H9 (cell line): ENCODE results near the gene ADAM8. TPM values are rescaled to one million over a fixed set of nuclear protein-coding genes. Genes with fewer than 3 reads are reported as not detected.

Experiments
- DNase-seq: peaks from one replicate; pipeline ENCODE4 v3.0.0-alpha.2; 2017
- H2AFZ ChIP-seq: one replicate; pipeline ENCODE4 v1.6.1; 2013; ENCODE audit warnings: mild to moderate bottlenecking, low read length, control low read depth, moderate library complexity
- H2AK5ac ChIP-seq: 2 replicates; pipeline ENCODE4 v1.6.1; 2013; ENCODE audit warnings: low read length, control low read depth, mixed read lengths; ENCODE audit not compliant: insufficient read length
- H2BK120ac ChIP-seq: one replicate; pipeline ENCODE4 v1.6.1; 2013; ENCODE audit warnings: low read depth, mild to moderate bottlenecking, low read length, control low read depth, inconsistent platforms; ENCODE audit not compliant: poor library complexity, severe bottlenecking
- H2BK12ac ChIP-seq: 2 replicates; pipeline ENCODE4 v1.6.1; 2013; ENCODE audit warnings: low read length, control low read depth, mixed read lengths, low read depth; ENCODE audit not compliant: insufficient read length
- H2BK15ac ChIP-seq: 2 replicates; pipeline ENCODE4 v1.6.1; 2013; ENCODE audit warnings: low read depth, low read length, control low read depth
- H2BK20ac ChIP-seq: one replicate; pipeline ENCODE4 v1.6.1; 2013; ENCODE audit warnings: low read depth, mild to moderate bottlenecking, low read length, control low read depth, inconsistent platforms; ENCODE audit not compliant: poor library complexity, severe bottlenecking
- H2BK5ac ChIP-seq: 2 replicates; pipeline ENCODE4 v1.6.1; 2013; ENCODE audit warnings: low read length, control low read depth, mixed read lengths; ENCODE audit not compliant: insufficient read length
- H3K14ac ChIP-seq: 2 replicates; pipeline ENCODE4 v1.6.1; 2013; ENCODE audit warnings: low read length, control low read depth; ENCODE audit not compliant: insufficient read depth
- H3K18ac ChIP-seq: 2 replicates; pipeline ENCODE4 v1.6.1; 2013; ENCODE audit warnings: low read depth, mild to moderate bottlenecking, mixed read lengths, low read length, control low read depth; ENCODE audit not compliant: insufficient read length
- H3K23ac ChIP-seq: 2 replicates; pipeline ENCODE4 v1.6.1; 2013; ENCODE audit warnings: low read length, control low read depth, mixed read lengths, low read depth; ENCODE audit not compliant: insufficient read length
- H3K23me2 ChIP-seq: 2 replicates; pipeline ENCODE4 v1.6.1; 2013; ENCODE audit warnings: low read depth, mild to moderate bottlenecking, mixed read lengths, low read length, control low read depth; ENCODE audit not compliant: insufficient read length, poor library complexity, severe bottlenecking
- H3K27ac ChIP-seq: 2 replicates; pipeline ENCODE4 v1.5.1; 2013; ENCODE audit warnings: low read length, control low read depth, mixed read lengths, low read depth; ENCODE audit not compliant: insufficient read length
- H3K27me3 ChIP-seq: 2 replicates; pipeline ENCODE4 v1.6.1; 2013; ENCODE audit warnings: low read length, control low read depth, inconsistent platforms; ENCODE audit not compliant: insufficient read depth
- H3K4ac ChIP-seq: 2 replicates; pipeline ENCODE4 v1.6.1; 2013; ENCODE audit warnings: low read depth, mild to moderate bottlenecking, control low read depth, inconsistent platforms, low read length, moderate library complexity
- H3K4me1 ChIP-seq: 2 replicates; pipeline ENCODE4 v1.6.1; 2013; ENCODE audit warnings: low read length, control low read depth, inconsistent platforms; ENCODE audit not compliant: insufficient read depth
- H3K4me2 ChIP-seq: 2 replicates; pipeline ENCODE4 v1.6.1; 2013; ENCODE audit warnings: low read length, control low read depth, mixed read lengths; ENCODE audit not compliant: insufficient read length, insufficient read depth
- H3K56ac ChIP-seq: 2 replicates; pipeline ENCODE4 v1.6.1; 2013; ENCODE audit warnings: low read depth, mild to moderate bottlenecking, mixed read lengths, low read length, control low read depth; ENCODE audit not compliant: insufficient read length
- H3K79me1 ChIP-seq: 2 replicates; pipeline ENCODE4 v1.6.1; 2013; ENCODE audit warnings: low read depth, mild to moderate bottlenecking, moderate library complexity, low read length, control low read depth, inconsistent platforms; ENCODE audit not compliant: insufficient read depth, poor library complexity, severe bottlenecking
- H3K79me2 ChIP-seq: 2 replicates; pipeline ENCODE4 v1.6.1; 2013; ENCODE audit warnings: low read length, control low read depth, inconsistent platforms; ENCODE audit not compliant: insufficient read depth
- H3K9ac ChIP-seq: 2 replicates; pipeline ENCODE4 v1.6.1; 2013; ENCODE audit warnings: low read length, control low read depth, mixed read lengths; ENCODE audit not compliant: insufficient read length; ENCODE audit errors: extremely low read depth
- H3K9me3 ChIP-seq: one replicate; pipeline ENCODE4 v1.6.1; 2013; ENCODE audit warnings: low read depth, low read length, inconsistent platforms; ENCODE audit not compliant: control insufficient read depth
- H3T11ph ChIP-seq: one replicate; pipeline ENCODE4 v1.6.1; 2013; ENCODE audit warnings: mild to moderate bottlenecking, low read length, control low read depth, inconsistent platforms
- H4K20me1 ChIP-seq: one replicate; pipeline ENCODE4 v1.6.1; 2013; ENCODE audit not compliant: control insufficient read depth, insufficient read length, insufficient read depth
- H4K5ac ChIP-seq: 2 replicates; pipeline ENCODE4 v1.6.1; 2013; ENCODE audit warnings: low read depth, mild to moderate bottlenecking, mixed read lengths, low read length, control low read depth; ENCODE audit not compliant: insufficient read length
- H4K8ac ChIP-seq: replicated peaks from 2 replicates; pipeline ENCODE4 v1.6.1; 2013; ENCODE audit warnings: low read length, control low read depth, mixed read lengths, low read depth; ENCODE audit not compliant: insufficient read length
- H4K91ac ChIP-seq: 2 replicates; pipeline ENCODE4 v1.6.1; 2013; ENCODE audit warnings: low read depth, mild to moderate bottlenecking, moderate library complexity, mixed read lengths, low read length, control low read depth; ENCODE audit not compliant: insufficient read length
- H3K27ac Mint-ChIP-seq, 3 experiments: 2 replicates in 2 of 3; 3 replicates in 1 of 3; pipeline ENCODE4 v1.8.0; 2020 to 2021; ENCODE audit warnings: mixed read lengths in 3 of 3, mild to moderate bottlenecking in 1 of 3, moderate library complexity in 1 of 3
- H3K27me3 Mint-ChIP-seq: 2 replicates; pipeline ENCODE4 v1.8.0; 2021; ENCODE audit warnings: low read depth, mild to moderate bottlenecking, moderate library complexity, mixed read lengths
- H3K36me3 Mint-ChIP-seq, 3 experiments: 2 replicates in 2 of 3; 3 replicates in 1 of 3; pipeline ENCODE4 v1.8.0; 2020 to 2021; ENCODE audit warnings: low read depth in 3 of 3, mixed read lengths in 3 of 3; ENCODE audit not compliant: insufficient read depth in 1 of 3
- H3K4me1 Mint-ChIP-seq, 2 experiments: 2 replicates each; pipeline ENCODE4 v1.8.0; 2020; ENCODE audit warnings: mixed read lengths in 2 of 2
- H3K4me3 Mint-ChIP-seq, 2 experiments: 2 replicates in 1 of 2; 3 replicates in 1 of 2; pipeline ENCODE4 v1.8.0; 2020 to 2021; ENCODE audit warnings: mild to moderate bottlenecking in 2 of 2, mixed read lengths in 2 of 2, moderate library complexity in 1 of 2
- H3K9me3 Mint-ChIP-seq, 2 experiments: 2 replicates in 1 of 2; 3 replicates in 1 of 2; pipeline ENCODE4 v1.8.0; 2020; ENCODE audit warnings: mild to moderate bottlenecking in 2 of 2, mixed read lengths in 2 of 2, moderate library complexity in 1 of 2
- WGBS: extraction: QIAGEN DNeasy Blood & Tissue Kit; methylation state at CpG from one replicate; pipeline ENCODE4 v1.1.7; 2013; ENCODE audit warnings: missing lambda C conversion rate, low lambda C conversion rate, mixed read lengths; ENCODE audit not compliant: insufficient read length; ENCODE audit errors: extremely low coverage; 5-methylcytosine and 5-hydroxymethylcytosine counted together
- total RNA-seq: library from RNA; stranded (reverse); gene quantifications from 2 replicates; pipeline ENCODE4 v1.2.1, GENCODE V29; 2021
- TF ChIP-seq, protein P1 (sequence below): fragments of 200-600 bp; sonication (generic); conservative IDR thresholded peaks from 3 replicates; pipeline ENCODE4 v1.8.0; 2021; ENCODE audit warnings: antibody characterized with exemption, mild to moderate bottlenecking

The ADAM8 gene
- total RNA-seq, 1 experiment from 2014 or later: 5.4 TPM

DNA sequence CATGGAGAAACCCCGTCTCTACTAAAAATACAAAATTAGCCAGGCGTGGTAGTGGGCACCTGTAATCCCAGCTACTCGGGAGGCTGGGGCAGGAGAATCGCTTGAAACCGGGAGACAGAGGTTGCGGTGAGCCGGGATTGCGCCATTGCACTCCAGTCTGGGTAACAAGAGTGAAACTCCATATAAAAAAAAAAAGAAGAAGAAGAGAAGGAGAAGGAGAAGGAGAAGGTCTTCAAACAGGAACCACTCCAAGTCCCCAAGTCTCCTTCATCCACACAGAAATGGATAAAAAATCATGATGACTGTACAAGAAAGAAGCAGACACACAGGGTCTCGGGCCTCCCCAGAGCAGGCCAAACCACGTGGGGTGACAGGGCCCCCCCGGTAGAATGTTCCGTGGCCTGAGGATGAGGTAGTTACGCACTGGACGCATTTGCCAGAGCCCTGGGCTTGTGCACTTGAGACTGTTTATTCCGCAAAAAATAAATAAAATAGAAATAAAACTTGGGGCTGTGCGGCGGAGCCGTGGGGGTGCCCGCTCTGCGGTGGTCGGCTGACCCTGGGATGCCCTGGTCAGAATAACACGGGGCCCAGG, 23.2 kb downstream of the ADAM8 start:
- H3K9ac ChIP-seq: no peak overlapping the region
- no peak overlapping the region for H2BK5ac ChIP-seq
- H2AFZ ChIP-seq: no peak overlapping the region
- H3K23me2 ChIP-seq: no peaks in the 10 kb centered on the region
- no peak overlapping the region for H3K4ac ChIP-seq
- no peaks in the 10 kb centered on the region for H3K79me1 ChIP-seq
- Mint-ChIP-seq H3K27me3 (peaks cover 6% of the 10 kb centered on the region), H3K27ac (peak overlapping the region in 1 of 3 experiments; percentile 40; a peak in 1 of 7 replicates), H3K36me3 (no peaks in the 10 kb centered on the region), H3K4me3 (no peak overlapping the region), H3K4me1 (peaks cover 8 to 21% of the 10 kb centered on the region in 2 experiments), H3K9me3 (no peaks in the 10 kb centered on the region; a peak in 2 of 5 replicates)
- no peak overlapping the region for H3K56ac ChIP-seq
- H3K18ac ChIP-seq: no peak overlapping the region
- H3T11ph ChIP-seq: no peak overlapping the region
- H3K79me2 ChIP-seq: no peaks in the 10 kb centered on the region
- no peaks in the 10 kb centered on the region for H3K27me3 ChIP-seq
- no peak overlapping the region for H4K91ac ChIP-seq
- no peaks in the 10 kb centered on the region for H4K20me1 ChIP-seq
- H3K23ac ChIP-seq: no peak overlapping the region
- no peak overlapping the region for H3K14ac ChIP-seq
- no peak overlapping the region for H2BK120ac ChIP-seq
- TF ChIP-seq, protein P1, sequence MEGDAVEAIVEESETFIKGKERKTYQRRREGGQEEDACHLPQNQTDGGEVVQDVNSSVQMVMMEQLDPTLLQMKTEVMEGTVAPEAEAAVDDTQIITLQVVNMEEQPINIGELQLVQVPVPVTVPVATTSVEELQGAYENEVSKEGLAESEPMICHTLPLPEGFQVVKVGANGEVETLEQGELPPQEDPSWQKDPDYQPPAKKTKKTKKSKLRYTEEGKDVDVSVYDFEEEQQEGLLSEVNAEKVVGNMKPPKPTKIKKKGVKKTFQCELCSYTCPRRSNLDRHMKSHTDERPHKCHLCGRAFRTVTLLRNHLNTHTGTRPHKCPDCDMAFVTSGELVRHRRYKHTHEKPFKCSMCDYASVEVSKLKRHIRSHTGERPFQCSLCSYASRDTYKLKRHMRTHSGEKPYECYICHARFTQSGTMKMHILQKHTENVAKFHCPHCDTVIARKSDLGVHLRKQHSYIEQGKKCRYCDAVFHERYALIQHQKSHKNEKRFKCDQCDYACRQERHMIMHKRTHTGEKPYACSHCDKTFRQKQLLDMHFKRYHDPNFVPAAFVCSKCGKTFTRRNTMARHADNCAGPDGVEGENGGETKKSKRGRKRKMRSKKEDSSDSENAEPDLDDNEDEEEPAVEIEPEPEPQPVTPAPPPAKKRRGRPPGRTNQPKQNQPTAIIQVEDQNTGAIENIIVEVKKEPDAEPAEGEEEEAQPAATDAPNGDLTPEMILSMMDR: no peak
- no peaks in the 10 kb centered on the region for H3K4me1 ChIP-seq
- no peak overlapping the region for H2BK15ac ChIP-seq
- no peak overlapping the region for H2BK12ac ChIP-seq
- H4K8ac ChIP-seq: no peak overlapping the region
- H3K4me2 ChIP-seq: no peak overlapping the region
- no peak overlapping the region for H2AK5ac ChIP-seq
- no peak overlapping the region for H3K27ac ChIP-seq
- DNase-seq: no peak
- no peak overlapping the region for H2BK20ac ChIP-seq
- no CpG with 5 or more reads among the region's 22 CpGs for WGBS
- H4K5ac ChIP-seq: no peak overlapping the region
- H3K9me3 ChIP-seq: no peaks in the 10 kb centered on the region
